NCI-H1436 (cell line): ENCODE data around the gene PLPPR1.

Source experiments
- DNase-seq: peaks from one replicate; lab custom pipeline; 2025; lab: John Stamatoyannopoulos, UW

Gene PLPPR1

GRCh38 chr9:101209670-101210069 lies 181.1 kb downstream of the PLPPR1 start:
- no peak for DNase-seq

DNA sequence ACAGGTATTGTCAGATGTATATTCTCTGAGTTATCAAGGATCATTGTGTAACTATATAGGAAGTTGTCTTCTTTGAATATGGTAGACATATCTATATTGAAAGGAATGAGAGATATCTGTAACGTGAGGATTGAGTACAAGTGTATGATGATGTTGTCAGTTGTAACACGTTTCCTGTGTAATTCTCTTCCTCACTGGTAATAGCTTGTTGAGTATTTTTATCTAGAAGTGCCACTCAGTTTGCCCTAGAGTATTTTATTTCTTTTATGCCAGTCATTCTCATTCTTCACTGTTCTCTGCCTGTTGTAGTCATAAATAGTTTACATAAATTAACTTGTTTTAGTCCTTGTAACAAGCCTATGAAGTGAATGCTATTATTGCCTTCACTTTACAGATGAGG lies 184.1 kb downstream of the PLPPR1 start:
- peak; percentile 9 for DNase-seq

GRCh38 chr9:101219030-101219429 lies 190.5 kb downstream of the PLPPR1 start:
- no peak for DNase-seq

DNA sequence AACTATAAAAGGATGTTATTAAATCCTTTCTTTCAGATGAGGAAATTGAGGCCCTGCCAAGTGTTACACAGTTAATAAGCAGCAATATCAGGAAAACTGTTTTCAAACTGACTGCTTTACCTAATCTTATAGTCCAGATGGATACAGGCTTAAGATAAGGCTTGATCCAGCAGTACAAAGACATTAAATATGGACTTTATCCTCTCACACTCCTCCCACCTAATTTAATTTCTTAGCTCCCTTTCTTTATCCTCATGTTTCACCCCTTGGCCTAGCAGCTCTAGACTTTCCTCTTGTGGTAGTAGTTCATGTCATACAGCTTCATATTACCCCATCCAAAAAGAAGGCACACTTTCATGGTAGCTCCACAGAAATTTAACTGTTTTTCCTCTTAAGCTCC lies 191.8 kb downstream of the PLPPR1 start:
- DNase-seq = no peak

- no peak for DNase-seq
Observed at GRCh38 chr9:101225271-101225670, 196.7 kb downstream of the PLPPR1 start.

- DNase-seq = no peak
Observed at GRCh38 chr9:101226161-101226560, 197.6 kb downstream of the PLPPR1 start.

DNA sequence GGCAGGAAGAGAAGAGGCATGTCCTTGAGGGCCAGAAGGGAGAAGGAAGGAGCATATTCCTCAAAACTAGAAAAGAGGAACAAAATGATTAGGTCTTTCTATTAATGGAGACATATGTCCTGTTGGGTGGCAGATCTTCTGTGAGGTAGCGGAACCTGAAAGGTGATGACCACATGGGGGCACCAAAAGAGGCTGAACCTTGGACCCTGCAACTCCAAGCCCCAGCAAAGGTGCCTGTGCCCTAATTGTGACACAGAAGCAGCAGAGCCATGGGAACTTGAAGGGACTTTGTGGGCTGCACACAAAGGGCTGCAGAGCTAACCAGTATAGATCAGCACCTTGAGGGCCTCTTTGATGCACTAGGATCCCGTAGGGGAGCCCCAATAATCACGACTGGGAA lies 198.3 kb downstream of the PLPPR1 start:
- no peak for DNase-seq

GRCh38 chr9:101229606-101230005 lies 201.1 kb downstream of the PLPPR1 start:
- DNase-seq = no peak

DNA sequence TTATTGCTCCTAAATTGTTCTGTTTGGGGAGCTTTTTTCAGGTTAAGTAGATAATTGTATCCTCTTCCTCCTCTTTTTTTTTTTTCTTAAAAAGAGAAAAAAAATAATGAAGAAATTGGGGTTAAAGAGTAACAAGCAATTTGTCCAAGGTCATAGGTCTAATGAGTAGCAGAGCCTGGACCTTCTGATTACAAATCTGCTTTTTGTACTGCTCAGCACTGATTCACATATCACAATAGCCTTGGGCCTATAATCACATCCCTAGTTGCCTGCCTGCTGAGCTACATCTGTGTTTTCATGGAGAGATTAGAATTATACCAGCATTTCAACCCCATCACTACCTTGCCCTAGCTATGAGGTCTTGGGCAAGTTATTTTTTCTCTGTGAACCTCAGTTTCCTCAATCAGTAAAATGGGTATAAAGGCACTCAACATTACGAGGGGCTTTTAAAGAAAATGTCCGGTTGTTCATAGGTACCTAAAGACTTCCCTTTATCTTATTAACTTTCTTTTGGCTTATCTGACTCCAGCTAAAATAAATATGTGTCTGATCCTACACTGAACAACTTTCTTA lies 204.0 kb downstream of the PLPPR1 start:
- DNase-seq = no peak

- peak; percentile 15 for DNase-seq
Observed at GRCh38 chr9:101235105-101235866, 206.8 kb downstream of the PLPPR1 start.

- DNase-seq = no peak
Observed at GRCh38 chr9:101242651-101243050, 214.1 kb downstream of the PLPPR1 start.

GRCh38 chr9:101246691-101247090 lies 218.2 kb downstream of the PLPPR1 start:
- DNase-seq = no peak

- DNase-seq = no peak
Observed at GRCh38 chr9:101247297-101247696, 218.8 kb downstream of the PLPPR1 start.

- no peak for DNase-seq
Observed at GRCh38 chr9:101254733-101255433, 226.4 kb downstream of the PLPPR1 start.

DNA sequence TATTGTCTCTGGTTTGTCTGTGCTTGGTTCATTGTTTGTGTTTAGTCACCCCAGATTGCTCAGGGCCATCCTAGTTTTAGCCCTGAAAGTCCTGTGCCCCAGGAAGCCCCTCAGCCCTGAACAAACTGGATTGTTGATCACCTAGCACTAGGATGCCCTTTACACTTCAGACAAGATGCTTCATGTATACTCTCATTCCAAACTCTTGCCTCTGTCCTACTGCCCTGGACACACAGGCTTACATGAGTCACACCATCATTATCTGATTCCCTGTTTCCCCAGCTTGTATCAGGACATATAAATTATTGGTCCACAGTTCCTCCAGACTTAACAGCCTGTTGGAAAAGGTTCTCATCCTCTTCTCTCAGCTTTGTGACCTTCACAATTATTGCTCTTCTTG lies 236.2 kb downstream of the PLPPR1 start:
- no peak for DNase-seq

GRCh38 chr9:101265261-101265660 lies 236.7 kb downstream of the PLPPR1 start:
- no peak for DNase-seq

DNA sequence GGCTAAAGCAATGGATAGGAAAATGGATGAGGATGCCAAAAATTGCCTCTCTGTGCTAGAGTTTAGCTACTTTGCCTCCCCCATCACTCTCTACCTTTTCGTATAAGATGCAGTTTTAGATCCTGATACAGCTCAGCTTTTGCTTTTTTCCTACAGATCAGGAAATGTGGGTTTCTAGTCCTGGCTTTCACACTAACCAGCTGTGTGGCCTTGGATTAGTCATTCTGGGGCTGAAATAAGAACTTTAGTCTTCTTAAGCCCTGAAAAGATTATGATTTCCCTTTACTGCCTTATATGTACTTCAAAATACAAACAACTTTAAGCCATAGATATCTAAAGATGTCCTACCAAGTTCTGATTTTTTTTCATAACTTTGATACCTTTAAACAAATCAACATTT lies 239.9 kb downstream of the PLPPR1 start:
- DNase-seq = no peak

- no peak for DNase-seq
Observed at GRCh38 chr9:101269591-101270283, 241.2 kb downstream of the PLPPR1 start.

DNA sequence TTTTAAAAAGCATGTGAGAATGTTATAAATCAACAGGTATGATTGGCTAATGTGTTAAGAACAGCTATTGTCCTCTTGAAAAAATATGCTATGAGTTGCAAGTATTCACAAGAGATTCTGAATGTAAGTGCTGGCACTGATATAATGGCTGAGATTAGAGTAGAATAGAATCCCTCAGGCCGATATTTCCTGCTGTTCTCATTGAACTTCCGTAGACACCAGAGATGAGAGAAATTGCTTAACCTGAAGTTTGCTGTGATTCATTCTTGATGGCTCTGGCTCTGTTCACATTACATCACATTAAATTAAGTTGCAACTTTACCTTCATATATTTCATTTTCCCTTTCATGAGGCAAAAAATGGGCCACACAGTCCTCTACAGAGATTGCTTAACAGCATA lies 241.8 kb downstream of the PLPPR1 start:
- DNase-seq = no peak

GRCh38 chr9:101271102-101271501 lies 242.6 kb downstream of the PLPPR1 start:
- no peak for DNase-seq

GRCh38 chr9:101274971-101275768 lies 246.6 kb downstream of the PLPPR1 start:
- no peak for DNase-seq

GRCh38 chr9:101275769-101276250 lies 247.3 kb downstream of the PLPPR1 start:
- DNase-seq = no peak
